Psoas muscle (tissue), 8 donors: ENCODE results near the gene C8G. TPM values are rescaled to one million over a fixed set of nuclear protein-coding genes. Genes with fewer than 3 reads are reported as not detected.
A peak's percentile ranks its signal among the peaks of the same experiment; 100 is the strongest.

Experiments used
- ATAC-seq, 4 donors: fragments of 200-7000 bp; cut with Tn5 transposase; one replicate each; pipeline ENCODE4 v1.9.1; 2020; ENCODE audit warnings: moderate library complexity in 3 of 4, mild to moderate bottlenecking in 2 of 4
- DNase-seq, 2 donors: peaks; one replicate each; pipeline ENCODE4 v3.0.0-alpha.2; 2020
- H3K27ac ChIP-seq: fragments of 200-600 bp; one replicate; pipeline ENCODE4 v1.8.0; 2022
- H3K27me3 ChIP-seq, 3 donors: fragments of 200-600 bp in 1 of 3; one replicate each; pipeline versions ENCODE4 v1.6.1 to v1.8.0; 2013 to 2022; ENCODE audit warnings: low read length in 2 of 3, mild to moderate bottlenecking in 2 of 3, moderate library complexity in 1 of 3; ENCODE audit not compliant: insufficient read depth in 3 of 3
- H3K36me3 ChIP-seq, 2 donors: fragments of 200-600 bp in 1 of 2; one replicate each; pipeline versions ENCODE4 v1.6.1 to v1.8.0; 2013 to 2022; ENCODE audit warnings: low read depth in 1 of 2, mild to moderate bottlenecking in 1 of 2, moderate library complexity in 1 of 2; ENCODE audit not compliant: insufficient read depth in 1 of 2
- H3K4me1 ChIP-seq: fragments of 200-600 bp; one replicate; pipeline ENCODE4 v1.8.0; 2022
- H3K4me3 ChIP-seq: fragments of 200-600 bp; one replicate; pipeline ENCODE4 v1.8.0; 2022; ENCODE audit warnings: mild to moderate bottlenecking
- H3K9me3 ChIP-seq: fragments of 200-600 bp; one replicate; pipeline ENCODE4 v1.8.0; 2022
- CTCF ChIP-seq: fragments of 200-600 bp; IDR thresholded peaks from one replicate; pipeline ENCODE4 v1.8.0; 2022; ENCODE audit warnings: antibody characterized with exemption
- WGBS, 3 donors: extraction: QIAGEN DNeasy Blood & Tissue Kit; methylation state at CpG; one replicate each; pipeline versions ENCODE4 v1.1.6 to v1.1.7; 2013; 5-methylcytosine and 5-hydroxymethylcytosine counted together
- intact Hi-C, 2 donors: fragments of 100-400 bp; cut with DNase I; formaldehyde crosslinking; loops; one replicate each; pipeline versions ENCODE4 v1.11.0 to v1.14.2; 2022
- long read RNA-seq, 2 donors: library from polyadenylated mRNA; unstranded; transcript quantifications; one replicate each; pipeline ENCODE4 v2.0.0, GENCODE V29; 2021
- polyA plus RNA-seq, 3 donors: library from polyadenylated mRNA; stranded (reverse); fragments of 200-250 nt; gene quantifications; one replicate each; pipeline ENCODE4 v1.2.3, GENCODE V29; 2013
- total RNA-seq, 4 donors: library from RNA; stranded (reverse); fragmentation: NEBNext Ultra II Directional in 2 of 4; extraction: Animal tissue kit (Norgen Biotek cat#: 25700) in 2 of 4; gene quantifications; one replicate each; pipeline versions ENCODE4 v1.2.1 to v1.2.4, GENCODE V29; 2021 to 2023
- donor health status: healthy with polysubstance abuse.
- donor health status: DM: no; HTN: no; CAD: no; lungs with moderate emphysema.
- donor health status: Bipolar disorder and iron deficiency.
- donor health status: healthy.
- donor health status: DM: yes; HTN: yes; CAD: no.
- donor health status: DM: no; HTN: no; CAD: no.
- donor health status: DM: no; HTN: no; CAD: no.
- donor health status: DM: yes; HTN: yes; CAD: no.

Gene C8G
- total RNA-seq: 1 to 10 TPM; 1.7 to 7.9 (median 5.9) TPM
- polyA plus RNA-seq: 1 to 10 TPM; 3.4 to 6.0 (median 4.5) TPM
- long read RNA-seq, donor 1, partial matches to known transcripts: 4 of 11 reads
- long read RNA-seq, donor 1, other reads (novel, unspliced or antisense): 5 of 11 reads
- long read RNA-seq, donor 2, partial matches to known transcripts: 2 of 5 reads
- long read RNA-seq, donor 2, other reads (novel, unspliced or antisense): 2 of 5 reads

GRCh38 chr9:136944519-136945332, at the start of gene C8G, which contains the start of gene FBXW5:
TSS of gene C8G (plus strand) at chr9:136945243. CDS start at chr9:136945321, 78 bp downstream.
TSS of gene FBXW5 (minus strand) at chr9:136944738. CDS start at chr9:136944083, 655 bp downstream.
- ATAC-seq (peak; percentile 62 to 67 (median 66)), DNase-seq (peak; percentile 97 to 98)
- Histone ChIP-seq H3K36me3 (peaks cover 19 to 33% of the 10 kb centered on the region in 2 donors), H3K27me3 (no peaks in the 10 kb centered on the region), H3K9me3 (no peaks in the 10 kb centered on the region), H3K27ac (peak within 1 kb of the TSS; percentile 94), H3K4me3 (peak within 1 kb of the TSS; percentile 88), H3K4me1 (peaks cover 40% of the 10 kb centered on the region)
- intact Hi-C loops: loop anchor here (5.0 kb wide), 4 partner anchors 42 to 97 kb away; partner anchors contain the start of genes PHPT1 (in 2 of the 2), EDF1 (in 1 of the 2) and PAXX (in 1 of the 2)
- 4 to 7% (median 7%) methylated on average over 47 to 74 of the region's 74 CpGs for WGBS, 3 donors
- TF ChIP-seq CTCF: peak; percentile 98

GRCh38 chr9:136896027-136896426, 49.0 kb upstream of the C8G start:
- H3K4me1 ChIP-seq: peaks cover 5% of the 10 kb centered on the region
- no peaks in the 10 kb centered on the region for H3K27me3 ChIP-seq
- no peak overlapping the region for H3K4me3 ChIP-seq
- DNase-seq (no peak), ATAC-seq (peak in 1 of 4 donors; percentile 26)
- H3K36me3 ChIP-seq: peaks cover 0 to 43% of the 10 kb centered on the region in 2 donors
- intact Hi-C loops: no loop called here
- H3K27ac ChIP-seq: no peak overlapping the region
- no peaks in the 10 kb centered on the region for H3K9me3 ChIP-seq
- 81 to 82% (median 82%) methylated on average over 11 of the region's 11 CpGs for WGBS, 3 donors
- no peak for TF ChIP-seq CTCF

GRCh38 chr9:136898483-136899100, 46.5 kb upstream of the C8G start:
- ATAC-seq (no peak), DNase-seq (no peak)
- Histone ChIP-seq H3K4me1 (peaks cover 25% of the 10 kb centered on the region), H3K36me3 (peaks cover 0 to 34% of the 10 kb centered on the region in 2 donors), H3K27ac (no peak overlapping the region), H3K4me3 (no peak overlapping the region), H3K27me3 (no peaks in the 10 kb centered on the region), H3K9me3 (no peaks in the 10 kb centered on the region)
- TF ChIP-seq CTCF: no peak
- WGBS, 3 donors: 95 to 96% (median 95%) methylated on average over 21 of the region's 21 CpGs
- intact Hi-C loops: no loop called here

- H3K9me3 ChIP-seq: no peaks in the 10 kb centered on the region
- H3K4me3 ChIP-seq: no peak overlapping the region
- intact Hi-C loops: no loop called here
- peaks cover 25% of the 10 kb centered on the region for H3K4me1 ChIP-seq
- WGBS, 3 donors: 69 to 76% (median 74%) methylated on average over 9 of the region's 9 CpGs
- no peaks in the 10 kb centered on the region for H3K27me3 ChIP-seq
- H3K27ac ChIP-seq: no peak overlapping the region
- peaks cover 0 to 34% of the 10 kb centered on the region in 2 donors for H3K36me3 ChIP-seq
- ATAC-seq: no peak
- TF ChIP-seq CTCF: no peak
- DNase-seq: no peak
Measured at GRCh38 chr9:136899196-136899595, 45.8 kb upstream of the C8G start.
